Tibial artery (tissue), 4 donors: ENCODE data around the gene KLHDC8A.

Source experiments
- DNase-seq, 2 donors: peaks; one replicate each; pipeline ENCODE4 v3.0.0-alpha.2; 2019
- H3K27ac ChIP-seq, 2 donors: fragments of 200-600 bp; sonication (generic) in 1 of 2; 1 replicate in 1 of 2; 2 replicates in 1 of 2; pipeline ENCODE4 v1.5.1; 2018 to 2019; ENCODE audit warnings: mild to moderate bottlenecking in 1 of 2
- H3K27me3 ChIP-seq, 2 donors: fragments of 200-600 bp; sonication (generic) in 1 of 2; one replicate each; pipeline versions ENCODE4 v1.5.1 to v1.6.0; 2016 to 2019
- H3K36me3 ChIP-seq, 3 donors: fragments of 200-600 bp; sonication (generic) in 2 of 3; one replicate each; pipeline ENCODE4 v1.5.1; 2016 to 2019; ENCODE audit warnings: mild to moderate bottlenecking in 2 of 3
- H3K4me1 ChIP-seq, 4 donors: fragments of 200-600 bp; sonication (generic) in 2 of 4; 1 replicate in 3 of 4; 2 replicates in 1 of 4; pipeline ENCODE4 v1.5.1; 2016 to 2019
- H3K4me3 ChIP-seq, 2 donors: fragments of 200-600 bp; sonication (generic) in 1 of 2; 1 replicate in 1 of 2; 2 replicates in 1 of 2; pipeline ENCODE4 v1.5.1; 2018 to 2019; ENCODE audit warnings: mild to moderate bottlenecking in 2 of 2
- H3K9me3 ChIP-seq, 3 donors: fragments of 200-600 bp; sonication (generic) in 1 of 3; one replicate each; pipeline ENCODE4 v1.5.1; 2016 to 2019
- intact Hi-C: fragments of 100-400 bp; cut with DNase I; formaldehyde crosslinking; loops from one replicate; pipeline ENCODE4 v1.15.0; 2023; ENCODE audit warnings: low total_unique reads
- TF ChIP-seq, protein P1 (sequence below), 2 experiments: fragments of 200-600 bp in 1 of 2; fragments of 450-650 bp in 1 of 2; IDR thresholded peaks; one replicate each; pipeline ENCODE4 v1.5.1; 2017 to 2019; ENCODE audit warnings: antibody characterized with exemption in 2 of 2, mild to moderate bottlenecking in 1 of 2, moderate library complexity in 1 of 2

The KLHDC8A gene

DNA sequence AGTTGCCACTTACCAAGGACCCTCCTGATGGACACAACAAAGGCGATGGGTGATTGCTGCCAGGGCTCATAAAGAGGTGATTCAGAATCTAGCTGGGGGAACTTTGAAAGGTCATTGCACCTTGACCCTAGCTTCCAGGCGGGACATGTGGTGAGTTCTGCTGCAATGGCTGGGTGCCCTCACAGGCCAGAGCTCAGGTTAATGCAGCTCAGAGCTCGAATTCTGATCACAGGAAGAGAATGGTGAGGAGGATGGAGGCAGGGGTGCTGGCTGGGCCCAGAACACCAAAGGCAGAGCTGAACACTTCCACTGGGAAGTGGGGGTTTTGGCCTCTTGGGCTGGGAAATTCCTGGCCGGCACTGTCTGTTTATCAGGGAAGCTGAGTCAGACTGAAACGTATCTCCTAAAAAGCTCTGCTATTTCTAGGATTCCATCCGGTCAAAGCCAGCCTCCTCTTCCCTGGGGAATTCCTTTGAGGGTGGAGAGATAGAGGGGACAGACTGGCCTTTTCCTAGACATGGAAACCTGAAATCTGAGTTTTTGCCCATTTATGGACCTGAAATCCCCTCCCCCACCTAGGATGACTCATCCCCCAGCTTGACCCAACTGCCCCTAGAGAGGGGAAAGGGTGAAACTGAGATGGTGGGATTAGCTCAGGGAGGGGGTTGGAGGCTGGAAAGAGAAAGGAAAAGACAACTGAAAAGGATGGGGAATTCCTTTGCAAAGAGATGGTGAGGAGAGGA lies 62.4 kb downstream of the KLHDC8A start:
- no peak for DNase-seq
- intact Hi-C loops: no loop called here
- TF ChIP-seq, protein P1, sequence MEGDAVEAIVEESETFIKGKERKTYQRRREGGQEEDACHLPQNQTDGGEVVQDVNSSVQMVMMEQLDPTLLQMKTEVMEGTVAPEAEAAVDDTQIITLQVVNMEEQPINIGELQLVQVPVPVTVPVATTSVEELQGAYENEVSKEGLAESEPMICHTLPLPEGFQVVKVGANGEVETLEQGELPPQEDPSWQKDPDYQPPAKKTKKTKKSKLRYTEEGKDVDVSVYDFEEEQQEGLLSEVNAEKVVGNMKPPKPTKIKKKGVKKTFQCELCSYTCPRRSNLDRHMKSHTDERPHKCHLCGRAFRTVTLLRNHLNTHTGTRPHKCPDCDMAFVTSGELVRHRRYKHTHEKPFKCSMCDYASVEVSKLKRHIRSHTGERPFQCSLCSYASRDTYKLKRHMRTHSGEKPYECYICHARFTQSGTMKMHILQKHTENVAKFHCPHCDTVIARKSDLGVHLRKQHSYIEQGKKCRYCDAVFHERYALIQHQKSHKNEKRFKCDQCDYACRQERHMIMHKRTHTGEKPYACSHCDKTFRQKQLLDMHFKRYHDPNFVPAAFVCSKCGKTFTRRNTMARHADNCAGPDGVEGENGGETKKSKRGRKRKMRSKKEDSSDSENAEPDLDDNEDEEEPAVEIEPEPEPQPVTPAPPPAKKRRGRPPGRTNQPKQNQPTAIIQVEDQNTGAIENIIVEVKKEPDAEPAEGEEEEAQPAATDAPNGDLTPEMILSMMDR (IDR thresholded peaks at IDR 0.05): no peak
- no peaks in the 10 kb centered on the region for H3K36me3 ChIP-seq
- no peak overlapping the region for H3K4me3 ChIP-seq
- H3K9me3 ChIP-seq: no peaks in the 10 kb centered on the region
- H3K4me1 ChIP-seq: peaks cover 0 to 26% (median 9%) of the 10 kb centered on the region in 4 donors
- H3K27me3 ChIP-seq: no peaks in the 10 kb centered on the region
- peak overlapping the region; percentile 8 to 35 for H3K27ac ChIP-seq

GRCh38 chr1:205293350-205294074 lies 63.2 kb downstream of the KLHDC8A start:
- Histone ChIP-seq H3K4me3 (no peak overlapping the region), H3K9me3 (no peaks in the 10 kb centered on the region), H3K27ac (peak overlapping the region in 1 of 2 donors; percentile 8), H3K36me3 (no peaks in the 10 kb centered on the region), H3K27me3 (no peaks in the 10 kb centered on the region), H3K4me1 (peaks cover 0 to 21% (median 9%) of the 10 kb centered on the region in 4 donors)
- intact Hi-C loops: no loop called here
- TF ChIP-seq, protein P1 (IDR thresholded peaks at IDR 0.05): no peak
- no peak for DNase-seq

GRCh38 chr1:205291596-205291995 lies 65.1 kb downstream of the KLHDC8A start:
- H3K27ac ChIP-seq: no peak overlapping the region
- H3K36me3 ChIP-seq: no peaks in the 10 kb centered on the region
- intact Hi-C loops: no loop called here
- H3K9me3 ChIP-seq: no peaks in the 10 kb centered on the region
- DNase-seq: no peak
- H3K27me3 ChIP-seq: no peaks in the 10 kb centered on the region
- TF ChIP-seq, protein P1 (IDR thresholded peaks at IDR 0.05): no peak
- peaks cover 0 to 15% (median 8%) of the 10 kb centered on the region in 4 donors for H3K4me1 ChIP-seq
- H3K4me3 ChIP-seq: no peak overlapping the region

DNA sequence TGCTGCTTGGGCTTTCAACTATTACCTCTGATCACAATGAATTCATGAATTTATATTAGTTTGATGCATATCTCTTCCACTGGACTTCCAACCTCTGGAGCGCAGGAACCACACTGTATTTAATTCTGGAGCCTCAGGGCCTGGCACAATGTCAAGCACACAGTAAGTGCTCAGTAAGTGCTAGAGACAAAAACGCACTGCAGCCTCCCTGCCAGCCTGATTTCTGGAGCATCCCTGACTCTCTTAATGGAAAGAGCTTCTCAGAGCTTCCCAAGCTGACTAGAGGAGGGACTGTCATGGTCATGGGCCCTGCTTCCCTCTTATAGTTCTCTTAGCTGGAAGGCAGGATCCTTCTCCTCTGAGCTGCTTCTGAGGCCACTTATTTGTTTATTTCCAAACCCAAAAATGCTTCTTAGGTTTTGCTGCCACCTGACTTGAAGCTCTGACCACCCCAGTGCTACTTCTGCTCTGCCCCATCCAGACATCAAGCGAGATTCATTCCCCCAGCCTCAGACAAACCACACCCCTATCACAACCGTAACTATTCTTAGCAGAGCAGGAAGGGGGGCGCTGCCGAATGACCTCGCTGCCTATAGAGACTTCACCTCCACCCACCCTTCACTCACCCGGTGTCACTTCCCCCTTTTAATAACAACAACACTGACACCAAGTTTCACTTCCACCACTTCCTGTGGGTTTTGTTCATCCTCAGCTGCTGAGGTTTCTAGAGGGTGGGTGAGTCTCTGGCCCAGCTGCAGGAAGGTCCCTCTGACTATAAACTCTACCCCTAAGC lies 68.8 kb downstream of the KLHDC8A start:
- Histone ChIP-seq H3K27me3 (no peaks in the 10 kb centered on the region), H3K9me3 (no peaks in the 10 kb centered on the region), H3K27ac (no peak overlapping the region), H3K36me3 (no peaks in the 10 kb centered on the region), H3K4me3 (no peak overlapping the region), H3K4me1 (peaks cover 0 to 14% (median 6%) of the 10 kb centered on the region in 4 donors)
- peak; percentile 42 to 74 for DNase-seq
- TF ChIP-seq, protein P1 (IDR thresholded peaks at IDR 0.05): no peak
- intact Hi-C loops: no loop called here

GRCh38 chr1:205287076-205287475 lies 69.6 kb downstream of the KLHDC8A start:
- TF ChIP-seq, protein P1 (IDR thresholded peaks at IDR 0.05): no peak
- Histone ChIP-seq H3K36me3 (no peaks in the 10 kb centered on the region), H3K27ac (no peak overlapping the region), H3K27me3 (no peaks in the 10 kb centered on the region), H3K9me3 (no peaks in the 10 kb centered on the region), H3K4me3 (no peak overlapping the region), H3K4me1 (peaks cover 0 to 14% (median 6%) of the 10 kb centered on the region in 4 donors)
- no peak for DNase-seq
- intact Hi-C loops: no loop called here
